Activated T-cell treated with anti-CD3 and anti-CD28 coated beads for 24 hours (primary cell): ENCODE data around the gene GABRQ.

ENCODE experiments used
- DNase-seq: peaks from one replicate; pipeline ENCODE4 v3.0.0-alpha.2; 2020; ENCODE audit warnings: low read depth

The GABRQ gene

GRCh38 chrX:152637649-152638442, at the start of gene GABRQ:
GABRQ (plus strand) TSS chrX:152637895; CDS start chrX:152638203, 308 bp downstream.
- no peak for DNase-seq

- DNase-seq, result no peak
Measured at GRCh38 chrX:152588206-152588605, 49.5 kb upstream of the GABRQ start.

- DNase-seq, result no peak
Measured at GRCh38 chrX:152600853-152601633, 36.7 kb upstream of the GABRQ start.

- DNase-seq, result no peak
Measured at GRCh38 chrX:152601848-152602616, 35.7 kb upstream of the GABRQ start.

GRCh38 chrX:152614791-152615190, 22.9 kb upstream of the GABRQ start:
- no peak for DNase-seq

GRCh38 chrX:152619897-152620296, 17.8 kb upstream of the GABRQ start:
- DNase-seq, result no peak

- peak; percentile 4 for DNase-seq
Measured at GRCh38 chrX:152632445-152633097, 5.1 kb upstream of the GABRQ start.

GRCh38 chrX:152635941-152636340, 1.8 kb upstream of the GABRQ start:
- no peak for DNase-seq

GRCh38 chrX:152638443-152638904, 779 bp downstream of the GABRQ start:
- DNase-seq, result no peak

- DNase-seq, result no peak
Measured at GRCh38 chrX:152639426-152639825, 1.7 kb downstream of the GABRQ start.

GRCh38 chrX:152640034-152640818, 2.5 kb downstream of the GABRQ start:
- DNase-seq, result no peak

GRCh38 chrX:152641256-152641875, 3.7 kb downstream of the GABRQ start:
- no peak for DNase-seq

- DNase-seq, result no peak
Measured at GRCh38 chrX:152641996-152642395, 4.3 kb downstream of the GABRQ start.

GRCh38 chrX:152642931-152643564, 5.4 kb downstream of the GABRQ start:
- no peak for DNase-seq

- no peak for DNase-seq
Measured at GRCh38 chrX:152646961-152647360, 9.3 kb downstream of the GABRQ start.

GRCh38 chrX:152647978-152648377, 10.3 kb downstream of the GABRQ start:
- DNase-seq, result no peak

GRCh38 chrX:152652060-152652459, 14.4 kb downstream of the GABRQ start:
- no peak for DNase-seq

GRCh38 chrX:152652467-152652866, 14.8 kb downstream of the GABRQ start:
- no peak for DNase-seq

- DNase-seq, result no peak
Measured at GRCh38 chrX:152656087-152656486, 18.4 kb downstream of the GABRQ start.

- DNase-seq, result no peak
Measured at GRCh38 chrX:152656890-152657289, 19.2 kb downstream of the GABRQ start.
